Ovary (tissue), 3 donors: ENCODE data around the gene CNTNAP5.

Source experiments
- CTCF ChIP-seq, 3 donors: fragments of 450-650 bp in 2 of 3; fragments of 200-600 bp in 1 of 3; IDR thresholded peaks; one replicate each; pipeline versions ENCODE4 v1.5.1 to v1.8.0; 2016 to 2022; ENCODE audit warnings: antibody characterized with exemption in 3 of 3, mild to moderate bottlenecking in 1 of 3
- POLR2A ChIP-seq: fragments of 450-650 bp; IDR thresholded peaks from one replicate; pipeline ENCODE4 v1.6.1; 2017; ENCODE audit warnings: antibody characterized with exemption, mild to moderate bottlenecking, moderate library complexity
- donor health status: DM: no; HTN: no; CAD: no.

DNA sequence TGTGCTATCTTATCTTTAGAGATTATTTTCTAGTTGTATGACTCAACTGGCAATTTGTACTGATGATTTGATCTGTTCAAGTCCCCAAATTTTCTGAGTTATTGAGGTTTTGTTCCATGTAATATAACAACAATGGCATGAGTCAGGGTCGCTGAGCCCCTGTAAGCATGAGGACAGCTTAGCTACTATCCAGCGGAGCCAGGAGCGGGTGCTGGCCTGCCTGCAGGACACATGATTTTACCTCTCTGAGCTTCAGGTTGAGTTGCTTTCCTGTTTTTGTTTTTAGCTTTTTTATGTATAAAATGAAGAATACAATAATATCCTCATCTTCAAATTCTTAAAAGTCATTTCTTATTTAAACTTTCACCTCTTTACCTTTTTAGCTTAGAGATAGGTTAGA lies 561.1 kb downstream of the CNTNAP5 start:
- no peak for TF ChIP-seq CTCF (IDR thresholded peaks at IDR 0.05)
- no peak for TF ChIP-seq POLR2A
